Lower lobe of right lung (tissue), 2 donors: ENCODE data around the gene KBTBD4. TPM values are rescaled to one million over a fixed set of nuclear protein-coding genes. Genes with fewer than 3 reads are reported as not detected.

Source experiments
- ATAC-seq, 2 donors: fragments of 200-7000 bp; cut with Tn5 transposase; one replicate each; pipeline ENCODE4 v1.9.1; 2020 to 2022; ENCODE audit warnings: mild to moderate bottlenecking in 2 of 2, moderate library complexity in 2 of 2
- DNase-seq: peaks from one replicate; pipeline ENCODE4 v3.0.0-alpha.2; 2020
- H3K27ac ChIP-seq: fragments of 200-600 bp; one replicate; pipeline ENCODE4 v1.8.0; 2022
- H3K27me3 ChIP-seq: fragments of 200-600 bp; one replicate; pipeline ENCODE4 v1.8.0; 2022; ENCODE audit warnings: low read depth
- H3K36me3 ChIP-seq: fragments of 200-600 bp; one replicate; pipeline ENCODE4 v1.8.0; 2022; ENCODE audit warnings: mild to moderate bottlenecking
- H3K4me1 ChIP-seq: fragments of 200-600 bp; one replicate; pipeline ENCODE4 v1.8.0; 2022
- H3K4me3 ChIP-seq: fragments of 200-600 bp; one replicate; pipeline ENCODE4 v1.8.0; 2022; ENCODE audit warnings: mild to moderate bottlenecking
- H3K9me3 ChIP-seq: fragments of 200-600 bp; one replicate; pipeline ENCODE4 v1.8.0; 2022
- CTCF ChIP-seq: fragments of 200-600 bp; IDR thresholded peaks from one replicate; pipeline ENCODE4 v1.8.0; 2022; ENCODE audit warnings: antibody characterized with exemption, mild to moderate bottlenecking
- intact Hi-C: fragments of 100-400 bp; cut with DNase I; formaldehyde crosslinking; loops from one replicate; pipeline ENCODE4 v1.11.0; 2022
- total RNA-seq: library from RNA; stranded (reverse); fragmentation: NEBNext Ultra II Directional; extraction: Animal tissue kit (Norgen Biotek cat#: 25700); gene quantifications from one replicate; pipeline ENCODE4 v1.2.1, GENCODE V29; 2021
- donor health status: DM: no; HTN: yes; CAD: no; lungs with severe emphysema.

KBTBD4 gene
- total RNA-seq, 1 donor from 2014 or later = 13.4 TPM

GRCh38 chr11:47606731-47607130, 28.0 kb upstream of the KBTBD4 start:
- no peak for DNase-seq
- H3K27ac ChIP-seq = no peak overlapping the region
- ATAC-seq = no peak
- intact Hi-C loops = no loop called here
- H3K9me3 ChIP-seq = no peaks in the 10 kb centered on the region
- H3K36me3 ChIP-seq = peaks cover 11% of the 10 kb centered on the region
- no peaks in the 10 kb centered on the region for H3K4me1 ChIP-seq
- no peak for TF ChIP-seq CTCF
- no peak overlapping the region for H3K4me3 ChIP-seq
- no peaks in the 10 kb centered on the region for H3K27me3 ChIP-seq

DNA sequence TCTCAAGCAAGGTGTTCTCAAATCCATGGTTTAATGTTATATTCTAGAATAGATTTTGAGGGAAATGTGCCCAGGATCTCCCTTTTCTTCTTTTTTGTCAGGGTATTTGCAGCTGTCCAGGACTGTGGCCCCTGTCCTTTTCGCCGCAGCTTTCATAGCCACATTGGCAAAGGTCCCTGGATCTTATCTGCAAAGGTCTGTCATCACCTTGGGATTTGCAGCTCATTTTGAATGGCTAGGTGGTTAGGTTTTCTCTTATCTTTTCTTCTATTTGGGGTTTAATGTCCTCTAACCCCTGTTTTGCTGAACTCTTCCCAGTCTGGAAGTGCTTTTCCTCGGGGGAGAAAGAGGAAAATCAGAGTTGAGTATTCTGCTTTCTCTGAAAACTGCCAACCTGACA, 27.2 kb upstream of the KBTBD4 start:
- Histone ChIP-seq H3K27ac (no peak overlapping the region), H3K4me1 (no peaks in the 10 kb centered on the region), H3K27me3 (no peaks in the 10 kb centered on the region), H3K9me3 (no peaks in the 10 kb centered on the region), H3K4me3 (no peak overlapping the region), H3K36me3 (peaks cover 3% of the 10 kb centered on the region)
- intact Hi-C loops = no loop called here
- TF ChIP-seq CTCF = no peak
- DNase-seq (no peak), ATAC-seq (no peak)

- no peak for TF ChIP-seq CTCF
- Histone ChIP-seq H3K27ac (no peak overlapping the region), H3K27me3 (no peaks in the 10 kb centered on the region), H3K4me3 (no peak overlapping the region), H3K9me3 (no peaks in the 10 kb centered on the region), H3K36me3 (no peaks in the 10 kb centered on the region), H3K4me1 (no peaks in the 10 kb centered on the region)
- intact Hi-C loops = no loop called here
- no peak for ATAC-seq
- no peak for DNase-seq
Measured at GRCh38 chr11:47603295-47603694, 24.5 kb upstream of the KBTBD4 start.

DNA sequence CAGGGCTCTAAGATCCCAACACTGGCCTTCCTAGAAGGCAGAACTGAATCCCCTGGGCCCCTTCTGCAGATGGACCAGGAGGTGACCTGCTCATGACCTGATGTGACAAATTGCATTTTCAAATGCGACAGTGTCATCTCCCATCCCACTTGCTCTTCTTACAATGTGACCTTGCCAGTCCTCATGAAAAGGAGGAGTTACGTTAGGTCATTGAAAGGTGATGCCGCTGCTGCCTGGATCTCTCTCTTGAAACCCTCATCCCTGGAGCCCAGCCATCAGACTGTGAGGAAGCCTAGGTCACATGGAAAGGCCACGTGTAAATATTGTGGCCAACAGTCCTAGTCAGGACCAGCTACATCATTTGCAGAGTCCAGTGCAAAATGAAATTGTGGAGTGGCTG, 21.1 kb upstream of the KBTBD4 start:
- no peaks in the 10 kb centered on the region for H3K9me3 ChIP-seq
- peaks cover 7% of the 10 kb centered on the region for H3K27me3 ChIP-seq
- no peaks in the 10 kb centered on the region for H3K36me3 ChIP-seq
- DNase-seq (no peak), ATAC-seq (no peak)
- no peak overlapping the region for H3K4me3 ChIP-seq
- TF ChIP-seq CTCF = no peak
- intact Hi-C loops = no loop called here
- H3K4me1 ChIP-seq = no peaks in the 10 kb centered on the region
- no peak overlapping the region for H3K27ac ChIP-seq

GRCh38 chr11:47595967-47596366, 17.2 kb upstream of the KBTBD4 start:
- no peak overlapping the region for H3K27ac ChIP-seq
- intact Hi-C loops = no loop called here
- H3K4me3 ChIP-seq = no peak overlapping the region
- H3K27me3 ChIP-seq = peaks cover 37% of the 10 kb centered on the region
- no peak for DNase-seq
- H3K36me3 ChIP-seq = no peaks in the 10 kb centered on the region
- no peak for ATAC-seq
- H3K9me3 ChIP-seq = no peaks in the 10 kb centered on the region
- no peak for TF ChIP-seq CTCF
- peaks cover 6% of the 10 kb centered on the region for H3K4me1 ChIP-seq

DNA sequence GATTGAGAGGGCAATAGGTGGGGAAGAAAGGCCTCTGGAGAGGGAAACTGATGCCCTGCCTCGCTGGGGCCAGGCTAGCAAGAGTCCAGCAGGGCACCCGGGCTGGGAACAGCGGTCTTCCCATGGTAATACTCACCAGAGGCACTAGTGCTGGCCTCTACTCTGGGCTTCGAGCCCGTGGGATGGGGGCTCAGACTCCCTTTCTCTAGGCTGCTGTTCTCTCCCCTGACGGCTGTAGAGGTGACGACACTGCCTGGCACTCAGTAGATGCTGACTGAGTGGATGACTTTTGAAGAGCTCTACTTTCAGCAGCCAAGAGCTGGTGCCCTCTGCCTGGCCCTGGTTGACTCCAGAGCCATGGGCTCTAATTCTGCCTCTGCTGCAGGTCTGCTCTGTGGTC, 16.3 kb upstream of the KBTBD4 start:
- Histone ChIP-seq H3K27me3 (peaks cover 43% of the 10 kb centered on the region), H3K27ac (no peak overlapping the region), H3K4me3 (no peak overlapping the region), H3K9me3 (no peaks in the 10 kb centered on the region), H3K4me1 (peaks cover 6% of the 10 kb centered on the region), H3K36me3 (no peaks in the 10 kb centered on the region)
- ATAC-seq (no peak), DNase-seq (no peak)
- no peak for TF ChIP-seq CTCF
- intact Hi-C loops = no loop called here
